CD14-positive monocyte (primary cell): ENCODE results near the gene CEP126. TPM values are rescaled to one million over a fixed set of nuclear protein-coding genes. Genes with fewer than 3 reads are reported as not detected.

Source experiments
- DNase-seq, 3 donors: peaks; one replicate each; pipeline ENCODE4 v3.0.0-alpha.2; 2011 to 2022
- H2AFZ ChIP-seq: 2 replicates; pipeline ENCODE4 v1.6.0; 2012; ENCODE audit warnings: mild to moderate bottlenecking, low read depth, low read length, inconsistent platforms; ENCODE audit not compliant: insufficient read depth, poor library complexity, severe bottlenecking
- H3K27ac ChIP-seq, 2 donors: 1 replicate in 1 of 2; 2 replicates in 1 of 2; pipeline ENCODE4 v1.5.1; 2012 to 2013; ENCODE audit warnings: low read length in 2 of 2, control low read depth in 1 of 2, inconsistent platforms in 1 of 2, low read depth in 1 of 2, mild to moderate bottlenecking in 1 of 2
- H3K27me3 ChIP-seq, 2 donors: one replicate each; pipeline versions ENCODE4 v1.6.0 to v1.6.1; 2011 to 2013; ENCODE audit warnings: low read length in 2 of 2; ENCODE audit not compliant: control insufficient read depth in 2 of 2, insufficient read depth in 2 of 2
- H3K36me3 ChIP-seq, 2 donors: replicated peaks in 1 of 2; 1 replicate in 1 of 2; 2 replicates in 1 of 2; pipeline versions ENCODE4 v1.5.1 to v1.6.1; 2012 to 2013; ENCODE audit warnings: low read length in 2 of 2, control low read depth in 1 of 2, inconsistent platforms in 1 of 2, mild to moderate bottlenecking in 1 of 2; ENCODE audit not compliant: insufficient read depth in 2 of 2, control insufficient read depth in 1 of 2
- H3K4me1 ChIP-seq, 2 donors: 1 replicate in 1 of 2; 2 replicates in 1 of 2; pipeline versions ENCODE4 v1.5.1 to v1.6.1; 2012 to 2013; ENCODE audit warnings: low read length in 2 of 2, control low read depth in 1 of 2, inconsistent platforms in 1 of 2, mild to moderate bottlenecking in 1 of 2, moderate library complexity in 1 of 2; ENCODE audit not compliant: insufficient read depth in 2 of 2, control insufficient read depth in 1 of 2
- H3K4me2 ChIP-seq: replicated peaks from 2 replicates; pipeline ENCODE3; 2012; ENCODE audit warnings: low read length, moderate library complexity, mild to moderate bottlenecking; ENCODE audit not compliant: poor library complexity, severe bottlenecking; ENCODE audit errors: extremely low read depth
- H3K4me3 ChIP-seq, 3 experiments: fragments of 200-600 bp in 1 of 3; sonication (generic) in 1 of 3; replicated peaks in 1 of 3; 1 replicate in 2 of 3; 2 replicates in 1 of 3; pipeline ENCODE4 v1.5.1; 2011 to 2013; ENCODE audit warnings: low read length in 3 of 3, mild to moderate bottlenecking in 3 of 3, control low read depth in 2 of 3, low read depth in 2 of 3, inconsistent platforms in 1 of 3, moderate library complexity in 1 of 3
- H3K79me2 ChIP-seq: 2 replicates; pipeline ENCODE4 v1.6.0; 2012; ENCODE audit warnings: mild to moderate bottlenecking, control low read depth, inconsistent platforms, low read length, moderate library complexity; ENCODE audit not compliant: insufficient read depth
- H3K9ac ChIP-seq: 2 replicates; pipeline ENCODE4 v1.6.0; 2017; ENCODE audit warnings: low read length, mild to moderate bottlenecking; ENCODE audit not compliant: insufficient read depth, poor library complexity, severe bottlenecking
- H3K9me3 ChIP-seq, 2 donors: replicated peaks in 1 of 2; 1 replicate in 1 of 2; 2 replicates in 1 of 2; pipeline versions ENCODE4 v1.5.1 to v1.6.1; 2012 to 2013; ENCODE audit warnings: low read length in 2 of 2, control low read depth in 1 of 2; ENCODE audit not compliant: control insufficient read depth in 1 of 2, insufficient read depth in 1 of 2
- H4K20me1 ChIP-seq: 2 replicates; pipeline ENCODE4 v1.6.0; 2012; ENCODE audit warnings: mild to moderate bottlenecking, low read length, control low read depth, moderate library complexity; ENCODE audit not compliant: insufficient read depth
- H3K27ac Mint-ChIP-seq, 7 donors: one replicate each; pipeline ENCODE4 v1.8.0; 2020; ENCODE audit warnings: mild to moderate bottlenecking in 7 of 7, mixed read lengths in 7 of 7, moderate library complexity in 6 of 7, inconsistent platforms in 2 of 7
- H3K27me3 Mint-ChIP-seq, 3 donors: one replicate each; pipeline ENCODE4 v1.8.0; 2021 to 2022; ENCODE audit warnings: low read depth in 3 of 3, mild to moderate bottlenecking in 3 of 3, mixed read lengths in 3 of 3, moderate library complexity in 3 of 3, inconsistent platforms in 1 of 3
- H3K36me3 Mint-ChIP-seq, 2 donors: one replicate each; pipeline ENCODE4 v1.8.0; 2020; ENCODE audit warnings: mixed read lengths in 2 of 2, inconsistent platforms in 1 of 2, mild to moderate bottlenecking in 1 of 2
- H3K4me1 Mint-ChIP-seq: one replicate; pipeline ENCODE4 v1.8.0; 2020; ENCODE audit warnings: mild to moderate bottlenecking, mixed read lengths
- H3K4me3 Mint-ChIP-seq, 2 donors: one replicate each; pipeline ENCODE4 v1.8.0; 2020; ENCODE audit warnings: mild to moderate bottlenecking in 2 of 2, mixed read lengths in 2 of 2, moderate library complexity in 1 of 2
- H3K9me3 Mint-ChIP-seq, 7 donors: one replicate each; pipeline ENCODE4 v1.8.0; 2020 to 2022; ENCODE audit warnings: mixed read lengths in 7 of 7, mild to moderate bottlenecking in 6 of 7, moderate library complexity in 6 of 7, inconsistent platforms in 2 of 7
- WGBS: methylation state at CpG from one replicate; pipeline ENCODE4 v1.1.5; 2013; ENCODE audit warnings: missing lambda C conversion rate; ENCODE audit not compliant: insufficient coverage; 5-methylcytosine and 5-hydroxymethylcytosine counted together
- intact Hi-C, 2 donors: fragments of 100-400 bp; cut with micrococcal nuclease; formaldehyde crosslinking; loops; one replicate each; pipeline versions ENCODE4 v1.15.0 to v1.15.1; 2023
- polyA minus RNA-seq: library from RNA; depleted of rRNA, polyadenylated mRNA; stranded (reverse); fragments of >200 nt; gene quantifications from 2 replicates; pipeline ENCODE4 v1.2.3, GENCODE V29; 2012
- polyA plus RNA-seq, 3 donors: library from polyadenylated mRNA; depleted of rRNA in 1 of 3; unstranded in 2 of 3; stranded (reverse) in 1 of 3; fragments of 300-500 nt in 2 of 3; fragments of >200 nt in 1 of 3; fragmentation: Illumina TruSeq in 2 of 3; gene quantifications; 1 replicate in 2 of 3; 2 replicates in 1 of 3; pipeline ENCODE4 v1.2.3, GENCODE V29; 2012 to 2021
- total RNA-seq, 12 experiments: library from RNA in 1 of 12; stranded (reverse) in 1 of 12; fragments of 120-200 nt in 1 of 12; gene quantifications; one replicate each; pipeline ENCODE4 v1.2.4 and lab custom pipeline; 2013 to 2026; ENCODE audit warnings: mixed read lengths in 6 of 12, inconsistent platforms in 1 of 12
- TF ChIP-seq, protein P1 (sequence below): fragments of 200-600 bp; IDR thresholded peaks from one replicate; pipeline ENCODE4 v1.8.0; 2022; ENCODE audit warnings: antibody characterized with exemption, mild to moderate bottlenecking

The CEP126 gene, protein sequence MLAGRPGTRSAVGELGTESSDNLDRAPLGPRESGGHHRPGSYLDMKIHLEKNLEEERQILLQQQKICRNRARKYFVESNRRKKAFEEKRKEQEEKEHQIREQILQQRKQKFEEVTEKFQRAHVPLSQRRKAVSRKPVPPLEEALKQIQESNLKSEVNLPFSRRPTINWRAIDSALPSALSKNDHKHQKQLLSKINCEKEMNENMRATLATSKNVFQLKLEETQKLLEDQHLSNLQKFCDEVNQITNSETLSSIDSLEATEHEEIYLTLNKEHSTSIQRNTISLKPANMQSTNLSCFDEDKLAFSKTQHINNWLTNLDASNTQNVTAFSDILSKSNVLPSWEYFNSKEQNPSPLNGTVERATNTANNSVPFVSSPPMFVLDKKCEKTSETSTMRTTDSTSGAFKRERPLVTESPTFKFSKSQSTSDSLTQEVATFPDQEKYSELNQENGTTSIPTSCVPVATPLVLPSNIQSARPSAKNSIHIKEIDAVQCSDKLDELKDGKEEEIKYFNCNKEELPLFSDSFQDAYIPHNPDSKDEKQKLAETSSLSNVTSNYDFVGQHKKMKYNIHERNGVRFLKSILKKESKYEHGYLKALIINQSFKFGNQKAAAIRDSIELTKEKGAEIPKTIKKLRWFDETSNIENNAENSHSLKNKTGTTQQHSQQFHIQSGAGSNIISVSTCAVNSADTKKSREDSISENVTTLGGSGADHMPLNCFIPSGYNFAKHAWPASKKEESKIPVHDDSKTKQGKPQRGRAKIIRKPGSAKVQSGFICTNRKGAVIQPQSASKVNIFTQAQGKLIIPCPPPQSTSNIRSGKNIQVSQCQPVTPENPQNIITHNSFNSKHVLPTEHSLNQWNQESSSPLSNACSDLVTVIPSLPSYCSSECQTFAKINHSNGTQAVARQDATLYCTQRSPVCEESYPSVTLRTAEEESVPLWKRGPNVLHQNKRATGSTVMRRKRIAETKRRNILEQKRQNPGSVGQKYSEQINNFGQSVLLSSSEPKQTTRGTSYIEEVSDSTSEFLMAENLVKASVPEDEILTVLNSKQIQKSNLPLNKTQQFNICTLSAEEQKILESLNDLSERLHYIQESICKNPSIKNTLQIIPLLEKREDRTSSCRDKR
- total RNA-seq (2013): 0.12 TPM
- polyA plus RNA-seq (under 1 TPM in 2 of 3 donors, not detected in 1; 0.02 to 0.52 TPM), polyA minus RNA-seq (0.08 TPM in 1 of 2 replicates, not detected in the other), total RNA-seq (lab: John Stamatoyannopoulos, UW) (0.06 to 3.1 (median 0.42) reads per million in 11 experiments)

DNA sequence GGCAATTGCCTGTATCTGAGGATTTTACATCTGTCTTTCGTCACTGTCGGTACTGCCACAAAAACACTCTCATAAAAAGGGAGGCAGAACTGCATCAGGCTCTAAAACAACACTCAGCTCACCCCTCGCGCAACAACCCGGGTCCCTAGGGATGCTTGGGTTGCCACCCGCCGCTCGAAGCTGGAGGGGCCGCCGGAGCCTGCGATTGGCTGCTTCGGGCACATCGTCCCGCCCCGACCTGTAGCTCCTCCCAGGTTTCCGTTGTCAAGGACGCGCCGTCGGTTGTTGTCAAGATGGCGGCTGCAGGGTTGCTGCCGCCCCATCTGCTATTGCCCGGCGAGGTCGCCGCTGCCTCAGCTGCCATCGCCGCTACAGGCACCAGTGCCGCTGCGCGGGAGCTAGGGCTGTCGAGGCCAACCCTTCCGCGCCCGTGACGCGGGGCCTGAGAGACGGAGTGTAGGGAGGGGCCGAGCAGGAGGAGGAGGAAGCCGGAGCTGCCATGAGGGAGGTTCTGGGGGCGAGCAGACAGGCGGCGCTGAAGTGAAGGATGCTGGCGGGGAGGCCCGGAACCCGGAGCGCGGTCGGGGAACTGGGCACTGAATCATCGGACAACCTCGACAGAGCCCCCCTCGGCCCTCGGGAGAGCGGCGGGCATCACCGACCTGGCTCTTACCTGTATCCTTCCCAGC is at the start of gene CEP126:
Gene CEP126, plus strand, starts transcription at position 273 of the 689 bp plus-strand sequence. Its CDS starts 275 bp downstream, at position 548.
- peaks cover 2 to 18% (median 10%) of the 10 kb centered on the region in 3 donors for H3K27me3 Mint-ChIP-seq
- peaks cover 24% of the 10 kb centered on the region for H3K4me1 Mint-ChIP-seq

More for the DNA sequence above, at the start of gene CEP126:
- H3K9ac ChIP-seq: peak within 1 kb of the TSS; percentile 57
- H3K4me1 ChIP-seq: peaks cover 16 to 18% of the 10 kb centered on the region in 2 donors
- H3K27ac ChIP-seq: peak within 1 kb of the TSS; percentile 26 to 63
- H3K9me3 ChIP-seq: no peaks in the 10 kb centered on the region
- intact Hi-C loops: no loop called here
- H3K4me2 ChIP-seq: peak within 1 kb of the TSS; percentile 79
- Mint-ChIP-seq H3K27ac (peak within 1 kb of the TSS; percentile 72 to 93 (median 89)), H3K36me3 (no peaks in the 10 kb centered on the region), H3K9me3 (peaks cover 0 to 6% (median 0%) of the 10 kb centered on the region in 7 donors), H3K4me3 (peak within 1 kb of the TSS; percentile 83 to 92)
- H3K27me3 ChIP-seq: peaks cover 2 to 9% of the 10 kb centered on the region in 2 donors
- no peaks in the 10 kb centered on the region for H4K20me1 ChIP-seq
- under 1% methylated on average over 56 of the region's 56 CpGs for WGBS
- no peaks in the 10 kb centered on the region for H3K36me3 ChIP-seq
- H3K79me2 ChIP-seq: no peaks in the 10 kb centered on the region
- TF ChIP-seq, protein P1, sequence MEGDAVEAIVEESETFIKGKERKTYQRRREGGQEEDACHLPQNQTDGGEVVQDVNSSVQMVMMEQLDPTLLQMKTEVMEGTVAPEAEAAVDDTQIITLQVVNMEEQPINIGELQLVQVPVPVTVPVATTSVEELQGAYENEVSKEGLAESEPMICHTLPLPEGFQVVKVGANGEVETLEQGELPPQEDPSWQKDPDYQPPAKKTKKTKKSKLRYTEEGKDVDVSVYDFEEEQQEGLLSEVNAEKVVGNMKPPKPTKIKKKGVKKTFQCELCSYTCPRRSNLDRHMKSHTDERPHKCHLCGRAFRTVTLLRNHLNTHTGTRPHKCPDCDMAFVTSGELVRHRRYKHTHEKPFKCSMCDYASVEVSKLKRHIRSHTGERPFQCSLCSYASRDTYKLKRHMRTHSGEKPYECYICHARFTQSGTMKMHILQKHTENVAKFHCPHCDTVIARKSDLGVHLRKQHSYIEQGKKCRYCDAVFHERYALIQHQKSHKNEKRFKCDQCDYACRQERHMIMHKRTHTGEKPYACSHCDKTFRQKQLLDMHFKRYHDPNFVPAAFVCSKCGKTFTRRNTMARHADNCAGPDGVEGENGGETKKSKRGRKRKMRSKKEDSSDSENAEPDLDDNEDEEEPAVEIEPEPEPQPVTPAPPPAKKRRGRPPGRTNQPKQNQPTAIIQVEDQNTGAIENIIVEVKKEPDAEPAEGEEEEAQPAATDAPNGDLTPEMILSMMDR: no peak
- DNase-seq: peak; percentile 66 to 79 (median 71)
- peak within 1 kb of the TSS; percentile 96 for H2AFZ ChIP-seq
- peak within 1 kb of the TSS; percentile 49 to 85 (median 68) for H3K4me3 ChIP-seq
